ENCODE measurements around the gene PTPRO.

The PTPRO gene

DNA sequence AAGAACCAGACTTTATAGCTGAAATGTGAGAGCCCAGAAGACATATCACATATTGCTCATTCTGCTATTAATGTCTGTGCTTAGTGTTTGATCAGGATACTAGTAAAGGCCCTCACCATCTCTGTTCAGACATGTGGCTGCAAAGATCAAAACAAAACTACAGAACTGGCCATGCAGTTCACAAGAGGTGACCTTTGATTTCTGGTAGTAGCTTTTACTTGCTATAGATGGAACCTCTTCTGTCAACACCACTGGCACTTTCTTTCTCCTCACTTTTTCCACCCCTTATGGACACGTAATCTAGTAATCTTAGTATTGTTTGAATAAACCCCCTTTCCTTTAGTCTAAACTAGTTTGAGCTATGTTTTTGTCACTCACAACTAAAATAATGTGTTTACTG is 252.0 kb downstream of the PTPRO start:
- TF ChIP-seq, protein P1, sequence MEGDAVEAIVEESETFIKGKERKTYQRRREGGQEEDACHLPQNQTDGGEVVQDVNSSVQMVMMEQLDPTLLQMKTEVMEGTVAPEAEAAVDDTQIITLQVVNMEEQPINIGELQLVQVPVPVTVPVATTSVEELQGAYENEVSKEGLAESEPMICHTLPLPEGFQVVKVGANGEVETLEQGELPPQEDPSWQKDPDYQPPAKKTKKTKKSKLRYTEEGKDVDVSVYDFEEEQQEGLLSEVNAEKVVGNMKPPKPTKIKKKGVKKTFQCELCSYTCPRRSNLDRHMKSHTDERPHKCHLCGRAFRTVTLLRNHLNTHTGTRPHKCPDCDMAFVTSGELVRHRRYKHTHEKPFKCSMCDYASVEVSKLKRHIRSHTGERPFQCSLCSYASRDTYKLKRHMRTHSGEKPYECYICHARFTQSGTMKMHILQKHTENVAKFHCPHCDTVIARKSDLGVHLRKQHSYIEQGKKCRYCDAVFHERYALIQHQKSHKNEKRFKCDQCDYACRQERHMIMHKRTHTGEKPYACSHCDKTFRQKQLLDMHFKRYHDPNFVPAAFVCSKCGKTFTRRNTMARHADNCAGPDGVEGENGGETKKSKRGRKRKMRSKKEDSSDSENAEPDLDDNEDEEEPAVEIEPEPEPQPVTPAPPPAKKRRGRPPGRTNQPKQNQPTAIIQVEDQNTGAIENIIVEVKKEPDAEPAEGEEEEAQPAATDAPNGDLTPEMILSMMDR (conservative IDR thresholded peaks at IDR 0.05), result no peak
- H3K27ac ChIP-seq, result no peak overlapping the region

DNA sequence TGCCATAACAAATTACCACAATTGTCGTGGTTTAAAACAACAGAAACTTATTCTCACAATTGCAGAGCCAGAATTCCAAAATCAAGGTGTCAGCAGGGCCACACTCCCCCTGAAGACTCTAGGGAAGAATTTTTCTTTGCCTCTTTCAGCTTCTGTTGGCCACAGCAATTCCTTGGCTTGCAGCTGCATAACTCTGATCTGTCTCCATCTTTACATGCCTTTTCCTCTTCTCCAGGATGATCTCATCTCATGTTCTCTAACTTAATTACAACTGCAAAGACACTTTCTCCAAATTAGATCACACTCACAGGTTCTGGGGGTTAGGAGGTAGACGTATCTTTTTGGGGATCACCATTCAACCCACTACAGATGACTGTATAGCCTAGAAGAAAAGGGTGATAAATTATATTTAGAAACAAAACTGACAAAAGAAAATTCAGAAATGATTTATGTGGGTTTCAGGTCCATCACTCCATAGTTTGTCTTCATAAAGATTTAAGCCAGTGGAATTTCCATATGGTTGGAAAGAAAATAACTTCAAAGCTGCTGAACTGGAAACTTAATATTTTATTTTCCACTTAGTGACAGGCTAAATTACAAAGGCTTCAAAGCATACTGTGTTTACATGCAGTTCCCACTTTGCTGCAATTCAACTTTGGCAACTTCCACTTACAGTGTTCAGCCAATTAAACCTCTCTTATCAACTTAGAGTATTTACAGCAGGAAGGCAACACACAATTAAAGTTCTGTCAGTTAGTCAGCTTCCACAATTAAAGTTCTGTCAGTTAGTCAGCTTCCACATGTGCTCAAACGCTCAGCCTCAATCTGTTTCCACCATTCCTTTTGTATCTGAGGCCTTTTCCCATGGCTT is 253.6 kb downstream of the PTPRO start:
- TF ChIP-seq, protein P1 (conservative IDR thresholded peaks at IDR 0.05), result no peak
- no peak overlapping the region for H3K27ac ChIP-seq

DNA sequence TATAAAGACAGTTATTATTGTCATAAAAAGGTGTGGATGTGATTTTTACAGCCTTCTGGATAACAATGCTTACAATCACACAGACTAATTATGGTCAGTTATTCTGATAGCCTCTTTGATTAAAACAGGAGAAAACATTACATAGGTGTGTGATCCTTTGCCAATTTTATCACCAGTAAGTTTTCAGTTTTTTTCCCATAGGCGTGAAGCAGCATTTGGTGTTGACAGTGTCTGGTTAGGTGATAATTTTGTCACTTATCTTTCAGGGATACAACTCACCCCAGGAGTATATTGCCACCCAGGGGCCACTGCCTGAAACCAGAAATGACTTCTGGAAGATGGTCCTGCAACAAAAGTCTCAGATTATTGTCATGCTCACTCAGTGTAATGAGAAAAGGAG is 258.1 kb downstream of the PTPRO start:
- TF ChIP-seq, protein P1 (conservative IDR thresholded peaks at IDR 0.05), result no peak
- no peak overlapping the region for H3K27ac ChIP-seq

DNA sequence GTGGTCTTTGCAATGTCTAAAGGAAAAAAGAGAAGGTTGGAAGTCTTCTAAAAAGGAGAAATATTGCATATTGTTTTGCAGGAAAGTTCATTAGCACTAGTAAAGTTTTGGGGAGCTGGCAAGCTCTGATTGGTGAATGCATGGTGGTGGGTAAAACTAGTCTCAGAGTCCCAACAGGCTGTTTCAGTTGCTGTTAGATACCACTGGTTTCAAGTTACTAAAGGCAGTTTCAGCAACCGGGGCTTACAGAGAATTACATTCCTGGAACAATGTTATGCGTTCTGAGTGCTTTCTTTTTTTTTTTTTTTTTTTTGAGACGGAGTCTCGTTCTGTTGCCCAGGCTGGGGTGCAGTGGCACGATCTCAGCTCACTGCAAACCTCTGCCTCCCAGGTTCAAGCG is 258.7 kb downstream of the PTPRO start:
- H3K27ac ChIP-seq, result no peak overlapping the region
- TF ChIP-seq, protein P1 (conservative IDR thresholded peaks at IDR 0.05), result no peak

DNA sequence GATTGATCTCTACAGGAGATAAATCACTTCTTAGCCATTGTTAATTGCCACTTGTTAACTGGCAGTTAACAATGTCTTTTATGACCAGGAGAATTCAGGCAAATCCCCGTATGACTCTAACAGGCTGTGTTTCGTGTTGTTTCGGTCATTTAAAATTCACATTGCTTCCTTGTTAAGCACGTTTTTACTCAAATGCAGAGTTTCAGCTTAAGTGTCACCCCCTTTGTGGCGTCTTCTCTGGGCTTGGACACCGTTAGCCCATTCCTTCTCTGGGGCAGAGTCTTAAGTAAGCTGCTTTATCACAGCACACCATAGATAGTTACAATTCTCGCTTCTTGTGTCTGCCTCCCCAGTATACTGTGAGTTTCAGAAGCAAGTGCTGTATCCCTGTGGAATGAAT is 261.5 kb downstream of the PTPRO start:
- TF ChIP-seq, protein P1 (conservative IDR thresholded peaks at IDR 0.05), result no peak
- H3K27ac ChIP-seq, result no peak overlapping the region

DNA sequence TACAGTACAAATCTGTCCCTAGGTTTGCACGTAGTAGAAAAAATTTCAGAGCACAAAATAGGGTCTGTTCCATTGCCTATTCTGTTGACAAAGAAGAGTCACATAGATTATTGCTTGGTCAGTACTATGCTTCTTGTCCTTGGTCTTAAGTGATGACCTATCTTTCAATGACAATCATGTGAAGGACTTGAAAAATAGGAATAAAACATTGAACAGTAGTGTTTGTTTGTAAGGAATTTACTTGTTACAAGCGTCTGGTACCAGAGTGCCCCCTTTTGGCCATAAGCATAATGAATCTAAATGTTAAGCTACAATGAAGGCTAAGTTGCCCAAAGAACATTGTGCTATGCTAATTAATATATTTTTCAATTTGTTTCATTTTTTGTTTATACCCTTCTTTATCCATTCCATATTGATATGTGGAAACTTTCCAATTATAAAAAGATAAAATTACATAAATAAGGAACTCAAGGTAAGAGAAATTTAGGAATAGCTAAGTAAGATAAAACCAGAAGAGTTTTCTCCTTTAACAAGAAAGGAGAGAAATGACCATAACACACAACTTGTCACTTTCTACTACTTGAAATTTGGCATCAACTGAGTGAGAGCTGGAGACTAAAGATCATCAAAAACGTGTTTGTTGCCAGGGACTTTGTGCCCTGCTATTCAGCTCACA is 262.2 kb downstream of the PTPRO start:
- TF ChIP-seq, protein P1 (conservative IDR thresholded peaks at IDR 0.05), result peak; percentile 83
- H3K27ac ChIP-seq, result no peak overlapping the region

DNA sequence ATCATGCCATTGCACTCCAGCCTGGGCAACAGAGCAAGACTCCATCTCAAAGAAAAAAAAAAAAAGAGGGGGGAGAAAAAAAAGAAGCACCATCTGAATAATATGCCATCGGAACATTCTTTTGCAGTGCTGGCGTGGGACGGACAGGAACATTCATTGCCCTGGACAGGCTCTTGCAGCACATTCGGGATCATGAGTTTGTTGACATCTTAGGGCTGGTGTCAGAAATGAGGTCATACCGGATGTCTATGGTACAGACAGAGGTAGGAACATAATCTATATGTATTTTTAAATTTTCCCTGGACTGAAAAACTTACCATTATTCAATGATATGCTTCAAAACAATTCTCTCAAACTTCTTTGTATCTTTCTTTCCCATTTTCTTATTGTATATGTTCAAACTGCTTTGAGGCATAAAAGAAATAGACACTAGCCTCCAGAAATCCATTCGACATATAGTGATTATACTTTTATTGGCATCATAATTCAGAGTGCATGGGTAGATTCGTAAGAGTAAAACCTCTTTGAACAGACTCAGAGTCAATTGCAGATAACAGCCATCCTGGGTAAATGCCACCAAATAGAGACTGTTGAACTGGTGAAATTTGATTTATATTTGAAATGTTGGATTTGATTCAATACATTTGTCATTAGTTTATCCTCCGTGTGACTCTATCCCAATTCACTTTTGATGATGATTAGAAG is 267.2 kb downstream of the PTPRO start:
- TF ChIP-seq, protein P1 (conservative IDR thresholded peaks at IDR 0.05), result no peak
- no peak overlapping the region for H3K27ac ChIP-seq
